Activated CD8-positive, alpha-beta T cell treated with anti-CD3 and anti-CD28 coated beads for 36 hours (primary cell): ENCODE measurements around the gene DLGAP1. TPM values are rescaled to one million over a fixed set of nuclear protein-coding genes. Genes with fewer than 3 reads are reported as not detected.

Experiments
- ATAC-seq: fragments of 200-7000 bp; cut with Tn5 transposase; one replicate; pipeline ENCODE4 v1.10.0; 2021; ENCODE audit warnings: mild to moderate bottlenecking, moderate library complexity
- CTCF ChIA-PET: fragments of 350-600 bp; sonication (Branson Sonifier 250); formaldehyde crosslinking; loops from one replicate; lab custom pipeline; 2021; ENCODE audit warnings: antibody characterized with exemption; lab: Charles Lee
- POLR2A ChIA-PET: fragments of 350-600 bp; sonication (Branson Sonifier 250); formaldehyde crosslinking; loops from one replicate; lab custom pipeline; 2021; ENCODE audit warnings: antibody characterized with exemption; lab: Charles Lee
- DNase-seq: peaks from one replicate; pipeline ENCODE4 v3.0.0-alpha.2; 2020
- H3K27ac Mint-ChIP-seq: one replicate; pipeline ENCODE4 v1.8.0; 2021; ENCODE audit warnings: mild to moderate bottlenecking, mixed read lengths
- H3K27me3 Mint-ChIP-seq: one replicate; pipeline ENCODE4 v1.8.0; 2021; ENCODE audit warnings: mixed read lengths
- H3K36me3 Mint-ChIP-seq: one replicate; pipeline ENCODE4 v1.8.0; 2021; ENCODE audit warnings: low read depth, mixed read lengths
- H3K4me1 Mint-ChIP-seq: one replicate; pipeline ENCODE4 v1.8.0; 2021; ENCODE audit warnings: low read depth, mixed read lengths
- H3K4me3 Mint-ChIP-seq: one replicate; pipeline ENCODE4 v1.8.0; 2021; ENCODE audit warnings: mild to moderate bottlenecking, moderate library complexity, mixed read lengths
- H3K9me3 Mint-ChIP-seq: one replicate; pipeline ENCODE4 v1.8.0; 2021; ENCODE audit warnings: mixed read lengths
- intact Hi-C: fragments of 100-400 bp; cut with micrococcal nuclease; formaldehyde crosslinking; loops from one replicate; pipeline ENCODE4 v1.10.0; 2022
- total RNA-seq, 2 experiments: library from RNA; stranded (reverse); gene quantifications; one replicate each; pipeline ENCODE4 v1.2.3, GENCODE V29; 2021
- TF ChIP-seq, protein P1 (sequence below): fragments of 200-600 bp; IDR thresholded peaks from one replicate; pipeline ENCODE4 v1.8.0; 2022; ENCODE audit warnings: antibody characterized with exemption, mild to moderate bottlenecking

The DLGAP1 gene
- total RNA-seq, 2 experiments from 2014 or later = not detected

DNA sequence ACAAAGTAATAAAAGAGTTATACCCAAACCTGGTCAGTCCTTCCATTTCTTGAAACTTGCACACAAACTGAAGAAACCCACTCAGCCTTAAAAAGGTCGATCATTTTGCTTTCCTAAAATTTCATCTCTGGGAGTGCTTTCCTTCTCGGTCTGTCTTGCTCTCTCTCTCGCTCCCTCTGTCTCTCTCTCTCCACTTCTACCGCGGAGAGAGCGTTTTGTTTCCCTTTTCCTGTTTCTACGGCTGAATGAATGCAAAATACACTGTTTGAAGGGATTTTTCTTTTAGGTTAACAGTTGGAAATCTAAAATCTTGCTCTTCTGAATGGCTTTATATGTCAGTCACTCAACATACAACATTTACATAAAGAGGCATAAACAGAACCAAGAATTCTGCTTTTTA is 581.0 kb downstream of the DLGAP1 start:
- CTCF ChIA-PET = interaction anchor here (2.6 kb wide), 1 partner anchor 102 kb away, joined by 5 read pairs; no protein-coding TSS in a partner anchor
- no peaks in the 10 kb centered on the region for H3K4me1 Mint-ChIP-seq
- no peaks in the 10 kb centered on the region for H3K9me3 Mint-ChIP-seq
- no peak for ATAC-seq
- POLR2A ChIA-PET = no interaction called here
- no peak for DNase-seq
- H3K27me3 Mint-ChIP-seq = peaks cover 13% of the 10 kb centered on the region
- intact Hi-C loops = loop anchor here (5.0 kb wide), 1 partner anchor 102 kb away; no protein-coding TSS in a partner anchor
- H3K4me3 Mint-ChIP-seq = no peak overlapping the region
- no peak overlapping the region for H3K27ac Mint-ChIP-seq
- H3K36me3 Mint-ChIP-seq = no peaks in the 10 kb centered on the region
- TF ChIP-seq, protein P1, sequence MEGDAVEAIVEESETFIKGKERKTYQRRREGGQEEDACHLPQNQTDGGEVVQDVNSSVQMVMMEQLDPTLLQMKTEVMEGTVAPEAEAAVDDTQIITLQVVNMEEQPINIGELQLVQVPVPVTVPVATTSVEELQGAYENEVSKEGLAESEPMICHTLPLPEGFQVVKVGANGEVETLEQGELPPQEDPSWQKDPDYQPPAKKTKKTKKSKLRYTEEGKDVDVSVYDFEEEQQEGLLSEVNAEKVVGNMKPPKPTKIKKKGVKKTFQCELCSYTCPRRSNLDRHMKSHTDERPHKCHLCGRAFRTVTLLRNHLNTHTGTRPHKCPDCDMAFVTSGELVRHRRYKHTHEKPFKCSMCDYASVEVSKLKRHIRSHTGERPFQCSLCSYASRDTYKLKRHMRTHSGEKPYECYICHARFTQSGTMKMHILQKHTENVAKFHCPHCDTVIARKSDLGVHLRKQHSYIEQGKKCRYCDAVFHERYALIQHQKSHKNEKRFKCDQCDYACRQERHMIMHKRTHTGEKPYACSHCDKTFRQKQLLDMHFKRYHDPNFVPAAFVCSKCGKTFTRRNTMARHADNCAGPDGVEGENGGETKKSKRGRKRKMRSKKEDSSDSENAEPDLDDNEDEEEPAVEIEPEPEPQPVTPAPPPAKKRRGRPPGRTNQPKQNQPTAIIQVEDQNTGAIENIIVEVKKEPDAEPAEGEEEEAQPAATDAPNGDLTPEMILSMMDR = no peak

DNA sequence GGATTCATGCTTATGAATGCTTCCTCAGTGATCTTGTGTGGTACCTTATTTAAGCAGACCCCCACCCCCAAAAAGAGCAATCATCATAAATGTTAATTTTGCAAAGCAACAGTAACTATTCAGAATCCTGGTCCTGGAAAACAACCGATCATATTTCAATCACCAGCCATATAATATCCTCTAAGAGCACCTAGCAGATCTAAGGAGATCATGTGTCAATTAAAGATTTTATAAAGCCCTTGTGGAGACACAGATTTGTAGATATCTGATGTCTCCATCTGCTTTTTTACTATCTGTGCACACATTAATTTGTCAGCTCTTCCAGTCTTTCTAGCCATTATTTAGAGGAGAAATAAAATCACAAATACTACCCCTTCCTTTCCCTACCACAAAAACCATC is 581.4 kb downstream of the DLGAP1 start:
- no peaks in the 10 kb centered on the region for H3K9me3 Mint-ChIP-seq
- H3K4me1 Mint-ChIP-seq = no peaks in the 10 kb centered on the region
- POLR2A ChIA-PET = no interaction called here
- DNase-seq (no peak), ATAC-seq (no peak)
- H3K27ac Mint-ChIP-seq = no peak overlapping the region
- no peaks in the 10 kb centered on the region for H3K36me3 Mint-ChIP-seq
- TF ChIP-seq, protein P1 = no peak
- CTCF ChIA-PET = no interaction called here
- no peak overlapping the region for H3K4me3 Mint-ChIP-seq
- H3K27me3 Mint-ChIP-seq = peaks cover 13% of the 10 kb centered on the region
- intact Hi-C loops = loop anchor here (5.0 kb wide), 1 partner anchor 101 kb away; no protein-coding TSS in a partner anchor

DNA sequence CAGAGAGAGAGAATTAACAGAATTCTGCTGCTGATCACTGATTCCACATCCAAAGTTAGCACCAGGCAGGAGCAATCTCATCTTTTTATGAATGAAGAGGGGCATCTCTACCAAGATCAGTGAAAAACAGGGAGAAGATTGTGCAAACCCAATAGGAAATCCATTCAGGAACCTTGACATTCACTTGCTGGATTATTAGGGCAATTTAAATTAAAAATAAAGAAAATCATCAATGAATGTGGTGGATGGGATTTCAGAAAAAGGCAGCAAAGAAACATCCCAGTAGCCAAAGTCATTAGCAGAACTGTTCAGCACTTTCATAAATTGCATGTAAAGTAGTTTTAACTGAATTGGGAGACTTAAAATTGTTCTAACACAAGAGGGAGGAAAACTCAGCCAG is 581.9 kb downstream of the DLGAP1 start:
- H3K4me3 Mint-ChIP-seq = no peak overlapping the region
- DNase-seq = no peak
- H3K27me3 Mint-ChIP-seq = peaks cover 12% of the 10 kb centered on the region
- H3K4me1 Mint-ChIP-seq = no peaks in the 10 kb centered on the region
- ATAC-seq = no peak
- no peak overlapping the region for H3K27ac Mint-ChIP-seq
- intact Hi-C loops = loop anchor here (5.0 kb wide), 1 partner anchor 101 kb away; no protein-coding TSS in a partner anchor
- TF ChIP-seq, protein P1 = no peak
- POLR2A ChIA-PET = no interaction called here
- CTCF ChIA-PET = no interaction called here
- no peaks in the 10 kb centered on the region for H3K36me3 Mint-ChIP-seq
- no peaks in the 10 kb centered on the region for H3K9me3 Mint-ChIP-seq

DNA sequence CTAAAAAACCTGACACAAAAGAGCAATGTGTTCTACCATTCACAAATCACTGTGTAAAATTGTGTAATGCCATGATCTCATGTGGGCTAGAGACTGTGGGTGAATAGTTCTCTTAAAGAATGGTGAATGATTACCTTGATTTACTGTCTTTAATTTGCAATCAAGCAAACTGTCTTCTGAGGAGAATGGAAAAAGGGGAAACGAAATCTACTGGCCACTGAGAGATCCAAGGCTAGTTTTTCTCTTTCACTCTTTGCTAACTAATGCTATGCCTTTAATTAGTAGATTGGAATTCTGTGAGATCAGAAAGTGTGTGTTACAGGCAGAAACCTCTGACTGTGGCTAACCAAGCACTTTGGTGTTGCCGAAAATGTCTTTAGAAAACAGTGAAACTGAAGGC is 582.5 kb downstream of the DLGAP1 start:
- Mint-ChIP-seq H3K36me3 (no peaks in the 10 kb centered on the region), H3K9me3 (no peaks in the 10 kb centered on the region), H3K27me3 (peaks cover 12% of the 10 kb centered on the region), H3K27ac (no peak overlapping the region), H3K4me3 (no peak overlapping the region), H3K4me1 (no peaks in the 10 kb centered on the region)
- DNase-seq (no peak), ATAC-seq (no peak)
- CTCF ChIA-PET = no interaction called here
- POLR2A ChIA-PET = no interaction called here
- TF ChIP-seq, protein P1 = no peak
- intact Hi-C loops = loop anchor here (5.0 kb wide), 1 partner anchor 100 kb away; no protein-coding TSS in a partner anchor

DNA sequence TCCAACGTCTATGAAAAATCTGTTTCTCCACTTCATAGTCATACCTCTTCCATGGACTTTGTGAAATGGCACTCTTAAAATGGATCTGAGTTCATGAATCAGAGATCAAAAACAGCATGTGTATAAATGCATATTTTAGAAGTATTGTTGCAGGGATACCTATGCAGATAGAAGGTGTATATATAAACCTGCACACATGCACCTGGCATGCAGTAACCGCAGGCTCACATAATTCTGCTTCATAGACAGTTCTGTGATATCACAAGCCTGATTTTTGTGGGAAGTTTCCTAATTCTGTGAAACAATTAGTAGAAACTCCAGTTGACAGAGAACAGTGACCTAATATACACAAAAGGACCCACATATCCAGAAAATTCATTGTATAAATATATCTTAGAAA is 583.4 kb downstream of the DLGAP1 start:
- ChIA-PET CTCF (no interaction called here), POLR2A (no interaction called here)
- no peaks in the 10 kb centered on the region for H3K36me3 Mint-ChIP-seq
- no peak overlapping the region for H3K27ac Mint-ChIP-seq
- no peak for ATAC-seq
- H3K9me3 Mint-ChIP-seq = no peaks in the 10 kb centered on the region
- intact Hi-C loops = loop anchor here (5.0 kb wide), 1 partner anchor 99 kb away; no protein-coding TSS in a partner anchor
- H3K27me3 Mint-ChIP-seq = peaks cover 12% of the 10 kb centered on the region
- no peaks in the 10 kb centered on the region for H3K4me1 Mint-ChIP-seq
- no peak overlapping the region for H3K4me3 Mint-ChIP-seq
- DNase-seq = no peak
- TF ChIP-seq, protein P1 = no peak
